ENCODE data around the gene ACVRL1. TPM values are rescaled to one million over a fixed set of nuclear protein-coding genes. Genes with fewer than 3 reads are reported as not detected.
A peak's percentile ranks its signal among the peaks of the same experiment; 100 is the strongest.

The ACVRL1 gene
- polyA plus RNA-seq (ENCODE audit: insufficient read length) = 28.2 TPM
- long read RNA-seq, donor 1, partial matches to known transcripts = 0 of 3 reads
- long read RNA-seq, donor 1, other reads (novel, unspliced or antisense) = 0 of 3 reads
- long read RNA-seq, donor 2, transcript ACVRL1-201 (10 exons, 1,971 nt) = major isoform, 5 of 11 reads
- long read RNA-seq, donor 2, partial matches to known transcripts = 5 of 11 reads
- long read RNA-seq, donor 2, other reads (novel, unspliced or antisense) = 0 of 11 reads
- long read RNA-seq, donor 3, full-length matches to known transcripts = 4 of 4 reads
- long read RNA-seq, donor 3, partial matches to known transcripts = 0 of 4 reads
- long read RNA-seq, donor 3, other reads (novel, unspliced or antisense) = 0 of 4 reads
- long read RNA-seq, donor 4 = 0 reads
- long read RNA-seq, donor 5, partial matches to known transcripts = 0 of 3 reads
- long read RNA-seq, donor 5, other reads (novel, unspliced or antisense) = 0 of 3 reads
- long read RNA-seq, donor 6, full-length matches to known transcripts = 3 of 3 reads
- long read RNA-seq, donor 6, partial matches to known transcripts = 0 of 3 reads
- long read RNA-seq, donor 6, other reads (novel, unspliced or antisense) = 0 of 3 reads
- long read RNA-seq, donor 7, full-length matches to known transcripts = 3 of 14 reads
- long read RNA-seq, donor 7, partial matches to known transcripts = 11 of 14 reads
- long read RNA-seq, donor 7, other reads (novel, unspliced or antisense) = 0 of 14 reads
- long read RNA-seq, donor 8, partial matches to known transcripts = 0 of 1 reads
- long read RNA-seq, donor 8, other reads (novel, unspliced or antisense) = 0 of 1 reads

DNA sequence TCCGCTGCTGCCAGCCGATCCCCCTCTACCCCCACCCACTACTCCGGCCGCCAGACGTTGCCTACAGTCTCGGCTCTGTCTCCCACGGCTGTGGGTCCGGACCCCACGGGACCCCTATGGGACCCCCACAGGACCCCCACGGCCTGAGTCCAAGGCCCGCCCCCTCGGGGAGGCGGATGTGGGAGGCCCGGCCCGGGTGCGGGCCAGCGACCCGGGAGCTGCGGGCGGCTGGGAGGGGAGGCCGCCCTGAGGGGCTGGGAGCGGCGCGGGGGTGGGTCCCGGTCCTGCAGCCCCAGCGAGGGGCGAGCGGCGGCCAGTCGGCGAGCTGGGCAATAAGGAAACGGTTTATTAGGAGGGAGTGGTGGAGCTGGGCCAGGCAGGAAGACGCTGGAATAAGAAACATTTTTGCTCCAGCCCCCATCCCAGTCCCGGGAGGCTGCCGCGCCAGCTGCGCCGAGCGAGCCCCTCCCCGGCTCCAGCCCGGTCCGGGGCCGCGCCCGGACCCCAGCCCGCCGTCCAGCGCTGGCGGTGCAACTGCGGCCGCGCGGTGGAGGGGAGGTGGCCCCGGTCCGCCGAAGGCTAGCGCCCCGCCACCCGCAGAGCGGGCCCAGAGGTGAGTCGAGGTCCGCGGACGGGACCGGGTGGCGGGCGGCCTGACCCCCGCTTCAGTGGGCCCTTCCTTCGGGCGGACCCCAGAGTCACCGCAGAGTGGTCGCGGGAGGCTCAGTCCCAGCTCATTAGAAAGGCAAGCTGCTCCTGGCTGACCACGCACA, at the start of gene ACVRL1:
ACVRL1 (plus strand) TSS at position 422 of the 773 bp plus-strand sequence. CDS start 4,971 bp downstream, outside the sequence.
- DNase-seq = no peak

DNA sequence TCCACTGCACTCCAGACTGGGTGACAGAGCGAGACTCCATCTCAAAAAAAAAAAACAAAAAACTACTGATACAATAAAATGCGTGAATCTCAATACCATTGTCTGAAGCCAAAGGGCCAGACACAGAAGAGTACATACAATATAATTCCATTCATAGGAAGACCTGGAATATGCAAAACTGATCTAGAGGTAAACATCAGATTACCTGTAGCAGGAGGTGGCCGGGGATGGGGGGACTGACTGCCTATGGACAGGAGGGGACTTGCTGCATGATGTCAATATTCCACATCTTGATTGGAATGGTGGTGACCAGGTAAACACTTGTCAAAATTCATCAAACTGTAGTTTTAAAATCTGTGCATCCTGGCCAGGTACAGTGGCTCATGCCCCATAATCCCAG, 46.3 kb upstream of the ACVRL1 start:
- no peak for DNase-seq

DNA sequence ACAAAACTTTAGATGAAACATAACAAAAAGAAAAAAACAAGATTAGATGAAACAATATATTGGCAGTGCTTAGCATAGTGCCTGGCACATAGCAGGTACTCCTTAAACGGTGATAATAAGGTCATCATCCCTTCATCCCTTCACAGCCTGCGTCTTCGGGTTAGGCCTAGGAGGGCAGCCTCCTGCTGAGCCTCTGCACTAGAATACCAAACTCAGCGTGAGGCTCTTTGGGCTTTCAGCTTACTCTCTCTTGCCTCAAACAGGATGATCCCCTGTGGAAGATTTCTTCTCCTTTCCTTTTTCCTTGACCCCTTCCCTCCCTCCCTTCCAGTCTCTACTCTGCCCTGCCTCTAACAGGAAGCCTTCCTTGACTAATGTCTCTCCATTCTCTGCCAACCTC, 44.4 kb upstream of the ACVRL1 start:
- DNase-seq = no peak

DNA sequence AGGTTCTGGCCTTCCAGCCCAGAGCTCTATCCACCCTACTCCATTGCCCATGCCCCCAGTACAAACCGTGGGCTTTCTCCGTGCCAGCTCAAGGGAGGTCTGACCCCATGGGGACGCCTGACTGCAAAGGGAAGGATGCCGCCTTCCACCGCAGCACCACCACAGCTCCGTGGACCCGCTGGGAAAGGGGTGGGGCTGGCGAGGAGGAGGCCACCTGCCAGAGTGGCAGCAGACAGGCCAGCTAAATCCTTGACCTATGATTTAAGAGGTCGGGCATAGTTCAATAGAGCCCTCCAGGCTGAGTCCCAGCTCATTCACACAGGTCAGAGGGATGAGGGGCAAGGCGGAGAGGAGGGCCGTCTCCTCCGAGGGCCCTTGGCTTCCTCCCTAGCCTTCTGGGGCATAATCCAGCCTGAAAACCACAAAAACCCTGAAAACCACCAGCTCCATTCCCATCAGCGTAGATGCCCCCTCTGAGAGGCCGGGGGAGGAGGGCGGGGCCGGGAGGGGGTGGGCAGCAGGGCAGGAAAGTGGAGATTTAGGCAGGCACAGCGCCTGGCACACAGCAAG, 43.9 kb upstream of the ACVRL1 start:
- DNase-seq = no peak

DNA sequence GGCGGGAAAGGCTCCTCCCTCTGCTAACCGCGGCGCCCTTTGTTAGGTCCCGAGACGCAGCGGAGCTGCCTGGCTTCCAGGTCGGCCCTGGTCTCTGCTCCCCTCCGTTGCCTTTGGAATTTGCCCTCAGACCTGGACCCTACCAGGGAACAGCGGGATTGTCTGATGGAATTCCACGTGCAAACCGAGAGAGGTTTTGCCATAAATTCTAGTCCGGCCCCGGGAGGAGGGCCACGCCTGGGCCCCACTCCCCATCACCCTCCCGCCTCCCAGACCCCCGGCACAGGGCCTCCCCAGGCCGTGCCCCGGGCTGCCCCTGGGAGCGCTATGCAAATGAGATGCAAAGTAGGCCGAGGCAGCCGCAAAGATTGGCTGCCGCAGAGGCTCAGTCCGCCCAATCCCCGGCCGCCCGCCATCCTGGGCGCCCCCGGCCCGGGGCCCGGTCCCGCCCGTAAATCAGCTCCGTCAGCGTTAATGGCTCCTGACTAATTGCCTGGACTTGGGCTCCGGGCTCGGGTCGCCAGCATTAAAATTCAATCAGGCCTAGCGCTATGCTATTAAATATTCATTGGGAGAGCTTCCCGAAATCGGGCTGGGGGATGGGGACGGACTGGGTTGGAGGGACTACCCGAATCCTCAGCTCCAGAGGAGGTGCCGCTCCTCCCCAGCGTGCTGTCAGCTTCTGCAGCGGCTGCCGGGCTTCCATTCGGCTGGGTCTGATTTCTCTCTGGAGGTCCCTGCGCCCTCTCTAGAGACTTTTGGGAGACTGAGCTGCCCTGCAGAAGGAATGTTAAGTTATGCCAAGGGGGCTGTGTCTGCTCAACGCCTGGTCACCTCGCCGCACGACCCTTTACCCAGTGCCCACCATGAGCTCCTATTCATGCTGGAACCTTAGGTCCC, 43.1 kb upstream of the ACVRL1 start:
- peak; percentile 89 for DNase-seq

DNA sequence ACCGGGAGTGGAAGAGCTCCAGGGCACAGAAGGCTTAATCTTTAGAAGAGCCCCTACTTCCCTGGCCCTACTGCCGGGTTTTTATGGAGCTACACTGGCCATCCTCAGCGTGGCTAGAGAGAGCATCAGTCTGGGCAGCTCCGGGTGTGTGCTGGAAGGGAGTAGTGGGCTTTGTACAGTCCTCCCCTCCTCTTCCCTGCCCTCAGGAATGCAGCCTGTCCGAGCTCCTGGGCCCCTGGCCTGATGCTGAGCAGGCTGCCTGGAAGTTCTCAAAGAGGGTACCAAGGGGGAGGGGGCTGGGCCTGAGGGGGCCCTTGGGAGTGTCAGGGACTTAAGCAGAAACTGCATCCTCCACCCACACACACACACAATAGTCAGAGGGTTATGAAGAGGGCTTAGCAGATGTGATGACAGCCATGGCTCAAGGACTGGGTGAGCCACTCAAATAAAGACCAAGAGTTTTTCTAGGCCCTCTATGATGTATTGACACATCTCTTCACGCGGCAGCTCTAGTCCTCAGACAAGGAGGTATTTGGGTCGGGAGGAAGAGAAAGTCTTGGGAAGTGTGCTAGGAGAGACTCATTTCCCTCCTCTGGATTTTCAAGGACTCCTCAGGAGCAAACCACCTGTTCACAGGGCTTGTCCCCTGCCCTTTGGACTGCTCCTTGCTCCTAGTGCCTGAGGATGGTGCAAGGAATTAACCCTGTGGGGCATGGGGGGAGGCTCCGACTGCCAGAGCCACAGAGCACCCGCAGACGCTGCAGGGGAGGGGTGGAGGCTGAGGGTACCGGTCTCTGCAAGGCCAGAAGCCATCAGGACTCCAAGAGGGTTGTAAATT, 42.3 kb upstream of the ACVRL1 start:
- no peak for DNase-seq

DNA sequence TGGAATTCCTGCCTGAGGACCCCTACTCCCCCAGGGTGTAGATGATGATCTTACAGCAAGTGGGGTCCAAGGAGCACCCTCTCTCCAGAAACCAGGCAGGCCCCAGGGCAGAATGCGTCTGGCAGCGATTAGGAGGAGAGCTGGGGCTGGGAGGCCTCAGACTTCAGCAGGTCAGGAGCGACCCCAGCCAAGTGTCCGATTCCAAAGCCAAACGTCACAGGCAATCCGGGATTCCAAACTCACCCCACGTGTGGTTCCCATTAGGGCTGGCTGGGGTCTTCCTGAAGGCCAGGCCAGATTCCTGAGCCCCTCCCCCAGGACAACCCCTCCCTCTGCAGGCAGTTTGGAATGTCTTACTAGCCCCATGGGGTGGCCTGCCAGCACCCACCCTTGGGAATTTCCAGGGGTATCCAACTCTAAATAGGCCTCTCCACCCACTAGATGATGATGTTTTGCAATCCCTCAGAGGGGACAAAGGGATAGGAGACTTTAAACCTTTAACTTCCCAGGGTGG, 41.5 kb upstream of the ACVRL1 start:
- no peak for DNase-seq

DNA sequence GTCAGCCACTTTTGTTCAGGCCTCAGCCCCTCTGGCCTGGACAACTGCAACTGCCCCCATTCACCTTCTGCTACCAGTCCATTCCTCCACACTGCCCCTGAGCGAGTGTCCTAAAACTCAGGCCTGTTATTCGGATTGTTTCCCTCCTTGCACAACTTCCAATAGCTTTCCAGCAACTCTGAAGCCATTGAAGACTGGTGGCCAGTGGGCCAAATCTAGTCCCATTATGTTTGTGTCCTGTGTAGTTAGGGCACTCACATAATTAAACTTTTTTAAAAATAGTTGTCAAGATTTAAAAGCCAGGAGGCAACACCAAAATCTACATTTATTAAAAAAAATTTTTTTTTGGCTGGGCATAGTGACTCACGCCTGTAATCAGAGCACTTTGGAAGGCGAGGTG, 41.0 kb upstream of the ACVRL1 start:
- DNase-seq = no peak

DNA sequence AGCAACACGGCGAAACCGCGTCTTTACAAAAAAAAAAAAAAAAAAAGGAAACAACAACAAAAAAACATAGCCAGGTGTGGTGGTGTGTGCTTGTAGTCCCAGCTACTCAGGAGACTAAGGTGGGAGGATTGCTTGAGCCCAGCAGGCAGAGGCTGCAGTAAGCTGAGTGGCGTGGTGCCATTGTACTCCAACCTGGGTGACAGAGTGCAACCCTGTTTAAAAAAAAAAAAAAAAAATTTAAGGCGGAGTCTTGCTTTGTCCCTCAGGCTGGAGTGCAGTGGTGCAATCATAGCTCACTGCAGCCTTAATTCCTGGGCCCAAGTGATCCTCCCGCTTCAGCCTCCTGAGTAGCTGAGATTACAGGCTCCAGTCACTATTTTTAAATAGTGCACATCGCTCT, 40.5 kb upstream of the ACVRL1 start:
- DNase-seq = no peak

DNA sequence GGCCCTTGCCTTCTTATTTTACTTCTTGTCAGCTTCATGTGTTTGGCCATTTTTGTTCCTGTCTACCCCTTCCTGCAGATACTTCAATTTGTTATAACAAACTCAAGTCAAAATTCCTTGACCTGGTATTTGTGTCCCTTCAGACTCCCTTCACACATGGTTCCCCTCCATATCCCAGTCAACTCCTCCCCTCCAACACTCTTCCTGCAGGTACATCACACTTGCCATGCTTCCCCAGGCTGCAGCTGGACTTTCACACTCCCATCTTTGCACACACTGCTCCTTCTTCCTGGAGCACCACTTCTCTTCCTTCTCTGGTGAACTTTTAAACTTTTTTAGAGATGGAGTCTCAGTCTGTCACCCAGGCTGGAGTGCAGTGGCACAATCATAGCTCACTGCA, 39.9 kb upstream of the ACVRL1 start:
- no peak for DNase-seq

DNA sequence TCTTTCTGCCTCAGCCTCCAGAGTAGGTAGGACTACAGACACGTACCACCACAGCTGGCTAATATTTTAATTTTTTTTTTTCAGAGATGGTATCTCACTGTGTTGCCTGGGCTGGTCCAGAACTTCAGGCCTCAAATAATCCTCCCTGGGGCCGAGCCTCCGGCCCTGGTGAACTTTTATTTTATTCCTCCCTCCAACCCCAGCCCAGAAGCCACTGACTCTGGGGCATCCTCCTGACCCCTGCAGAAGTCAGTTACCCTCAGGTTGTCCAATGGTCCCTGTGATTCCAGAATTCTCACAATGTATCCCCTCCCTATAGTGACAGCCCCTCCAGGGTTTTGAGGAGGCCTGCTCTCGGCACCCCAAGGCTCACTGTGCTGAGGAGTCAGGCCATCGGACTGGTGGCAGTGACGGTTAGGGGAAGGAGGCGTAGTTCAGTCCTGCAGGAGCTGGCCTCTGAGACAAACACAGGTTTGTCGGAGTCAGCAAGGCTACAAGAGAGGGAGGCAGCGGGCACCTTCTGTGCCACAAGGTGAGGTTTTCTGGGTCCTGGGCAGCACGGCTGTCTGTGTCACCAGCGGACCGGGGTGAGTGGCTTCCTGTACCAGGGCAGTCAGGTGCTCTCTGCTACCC, 39.4 kb upstream of the ACVRL1 start:
- no peak for DNase-seq

DNA sequence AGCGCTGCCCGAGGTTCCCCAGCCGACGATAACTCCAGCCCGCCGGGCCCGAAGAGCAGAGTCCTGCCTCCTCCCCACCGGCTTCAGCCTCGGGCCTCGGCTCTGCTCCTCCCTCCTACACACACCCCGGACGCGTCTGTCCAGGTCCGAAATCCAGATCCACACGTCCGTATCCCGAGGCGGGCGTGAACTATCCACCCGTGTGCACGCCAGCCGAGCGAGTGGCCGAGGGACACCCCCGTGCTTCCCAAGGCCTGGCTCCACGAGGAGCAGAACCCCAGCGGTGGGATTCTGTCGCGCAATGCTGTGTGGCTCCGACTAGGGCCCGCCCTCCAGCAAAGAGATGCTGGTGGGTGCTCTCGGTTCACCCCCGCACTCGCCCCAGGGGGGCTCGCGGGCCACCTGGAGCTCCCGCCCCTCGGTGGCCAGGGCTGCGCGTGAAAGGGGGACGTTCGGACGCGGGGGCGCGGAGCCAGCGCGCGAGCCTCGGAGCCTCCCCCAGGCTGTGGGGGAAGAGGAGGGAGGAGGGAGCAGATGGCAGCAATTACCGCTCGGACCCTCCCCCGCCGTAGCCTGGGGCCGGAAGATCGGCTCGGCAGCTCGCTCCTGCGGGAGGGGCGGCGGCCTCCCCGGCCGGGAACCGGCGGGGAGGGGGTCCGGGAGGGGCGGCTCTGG, 38.3 kb upstream of the ACVRL1 start:
- no peak for DNase-seq

DNA sequence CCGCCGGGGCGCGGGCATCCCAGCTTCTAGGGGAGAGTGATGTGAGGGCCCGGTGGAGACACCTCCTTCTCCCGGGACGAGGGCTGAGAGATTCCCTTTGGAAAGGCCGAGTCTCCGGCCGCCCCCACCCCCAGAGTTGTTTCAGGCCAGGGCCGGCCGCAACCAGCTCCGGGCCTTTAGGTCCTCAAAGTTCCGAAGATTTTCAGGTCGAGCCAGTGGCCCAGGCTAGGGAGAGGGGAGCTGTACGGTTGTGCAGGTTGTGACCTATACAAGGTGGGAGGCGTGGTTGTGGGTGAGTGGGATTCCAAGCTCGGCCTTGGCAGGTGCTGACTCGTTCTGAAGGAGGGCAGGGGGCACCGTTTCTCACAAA, 37.8 kb upstream of the ACVRL1 start:
- no peak for DNase-seq

DNA sequence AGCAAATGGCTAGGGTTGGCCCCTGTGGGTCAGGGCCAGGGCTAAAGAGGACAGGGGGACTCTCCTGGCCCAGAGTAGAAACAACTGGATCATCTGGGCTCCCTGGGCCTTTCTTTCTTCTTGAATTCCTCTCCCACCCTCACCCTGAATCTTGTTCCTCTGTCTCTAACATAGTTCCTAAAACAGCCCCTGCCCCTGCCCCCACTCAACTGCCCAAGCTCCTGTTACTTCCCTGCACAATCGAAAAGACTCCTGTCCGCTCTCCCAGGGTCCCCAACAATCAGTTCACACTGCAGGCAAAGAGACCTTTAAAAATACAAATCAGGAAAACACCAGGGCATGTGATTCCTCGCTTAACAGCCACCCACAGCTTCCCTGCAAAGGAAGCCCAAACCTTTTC, 37.4 kb upstream of the ACVRL1 start:
- DNase-seq = no peak

DNA sequence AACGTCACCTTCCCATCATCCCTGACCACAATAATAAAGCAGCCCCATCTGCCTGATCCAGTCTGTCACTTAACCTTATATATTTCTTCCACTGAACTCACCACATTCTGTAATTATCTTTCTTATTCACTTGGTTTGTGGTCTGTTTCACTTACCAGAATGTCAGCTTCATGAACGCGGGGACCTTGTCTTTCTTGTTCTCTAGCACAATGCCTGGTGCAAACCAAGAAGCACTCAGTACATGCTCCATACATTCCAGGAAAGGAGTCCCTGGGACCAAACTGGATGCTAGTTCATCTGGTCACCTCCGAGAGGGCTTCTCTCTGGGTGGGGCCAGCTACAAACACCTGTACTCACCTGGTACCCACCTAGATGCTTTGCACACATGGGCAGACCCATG, 36.8 kb upstream of the ACVRL1 start:
- DNase-seq = no peak

DNA sequence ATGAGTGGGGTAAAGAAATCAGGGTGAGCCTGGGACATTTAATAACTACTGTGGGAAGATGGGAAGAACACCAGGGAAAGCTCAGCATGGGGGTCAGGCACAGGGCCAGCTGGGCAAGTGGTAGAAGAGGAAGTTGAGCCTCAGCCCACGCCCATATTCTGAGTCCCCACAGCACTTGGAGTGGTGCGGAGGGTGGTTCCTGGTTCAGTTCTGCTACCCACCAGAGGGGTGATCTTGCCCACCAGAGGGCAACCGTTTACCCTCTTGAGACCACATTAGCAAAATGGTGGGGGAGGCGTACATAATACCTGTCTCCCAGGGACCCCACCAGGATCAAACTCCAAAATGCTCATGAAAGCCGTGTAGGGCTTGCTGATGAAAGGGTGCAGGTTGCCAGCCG, 36.2 kb upstream of the ACVRL1 start:
- DNase-seq = no peak

DNA sequence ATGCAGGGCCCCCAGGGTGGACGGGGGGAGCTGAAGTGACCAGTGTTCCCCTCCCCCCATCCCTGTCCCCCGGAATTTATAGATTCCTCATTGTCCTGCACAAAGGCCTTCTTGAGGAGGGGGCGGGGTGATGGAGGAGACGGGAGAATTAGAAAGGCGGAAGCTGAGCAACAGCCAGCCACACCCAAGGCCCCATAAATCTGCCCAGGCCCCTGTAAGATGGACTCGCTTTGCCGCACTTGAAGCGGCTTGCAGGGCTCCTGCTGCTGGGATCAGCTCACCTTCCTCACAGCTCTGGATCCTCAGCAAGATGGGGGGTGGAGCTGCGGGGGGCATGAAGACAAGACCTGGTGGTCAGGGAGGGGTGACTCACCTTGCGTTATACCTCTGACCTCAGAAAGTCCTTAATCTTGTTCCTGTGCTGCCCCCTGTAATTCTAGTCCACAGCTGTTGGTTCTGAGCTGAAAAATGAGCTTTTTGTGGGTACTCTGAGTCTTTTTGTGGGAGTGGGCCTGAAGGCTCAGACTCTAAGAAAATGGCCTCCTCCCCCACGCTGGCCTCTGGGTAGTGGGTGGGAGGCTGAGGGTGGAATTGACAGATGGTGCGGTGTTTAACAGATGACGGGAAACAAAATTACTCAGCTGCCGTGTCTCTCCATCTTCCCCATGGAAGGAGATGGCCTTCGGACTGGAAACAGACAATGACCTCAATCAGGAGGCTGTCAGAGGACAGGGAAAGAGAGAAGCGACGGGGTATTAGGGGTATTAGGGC, 35.2 kb upstream of the ACVRL1 start:
- no peak for DNase-seq

DNA sequence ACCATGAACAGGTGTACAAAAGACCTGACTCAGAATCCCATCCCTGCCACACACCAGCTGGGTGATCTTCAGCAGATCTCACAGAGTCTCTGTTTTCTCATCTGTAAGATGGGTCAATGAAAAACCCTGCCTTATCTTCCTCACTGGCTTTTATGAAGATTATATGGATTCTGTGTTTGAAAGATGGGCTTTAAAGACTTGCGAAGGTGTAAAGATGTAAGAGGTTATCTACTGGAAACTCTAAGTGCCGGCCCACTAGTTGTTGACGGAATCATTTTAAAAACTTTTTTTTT, 34.7 kb upstream of the ACVRL1 start:
- DNase-seq = no peak
